ENCODE measurements around the gene ZNF746.

The ZNF746 gene

DNA sequence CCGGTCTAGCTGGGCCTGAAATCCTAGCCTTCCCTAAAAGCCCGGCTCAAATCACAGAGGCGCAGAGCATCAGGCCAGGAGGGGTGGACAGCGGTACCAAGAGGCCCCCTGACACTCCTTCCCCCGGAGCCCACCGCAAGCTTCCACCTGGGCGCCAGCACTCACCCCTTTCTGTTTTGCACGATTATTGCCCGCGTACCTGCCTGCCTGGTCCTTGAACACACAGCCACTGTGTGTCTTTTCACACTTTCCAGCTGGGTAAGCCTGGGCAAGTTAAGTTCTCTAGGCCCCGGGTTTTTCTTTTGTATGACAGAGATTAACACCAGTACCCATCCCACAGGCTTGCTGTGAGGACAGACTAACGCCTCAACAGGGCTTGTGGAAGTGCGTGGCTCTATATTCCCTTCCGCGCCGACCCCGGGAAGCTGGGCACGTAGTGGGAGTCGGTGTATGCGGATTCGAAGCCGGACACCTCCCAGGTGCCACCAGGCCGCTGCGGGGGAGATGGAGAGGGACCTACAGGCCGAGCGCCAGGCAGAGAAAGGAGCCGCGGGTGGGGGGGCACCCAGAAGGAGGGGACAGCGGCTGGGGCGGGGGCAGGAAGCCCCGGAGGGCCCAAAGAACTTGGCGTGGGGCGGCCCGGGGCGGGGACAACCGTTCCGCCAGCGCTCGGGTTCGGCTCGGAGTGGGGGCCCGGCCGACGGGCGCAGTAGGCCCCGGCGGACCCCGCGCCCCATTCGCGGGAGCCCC, 792 bp downstream of the ZNF746 start:
- TF ChIP-seq FOXM1 (IDR thresholded peaks at IDR 0.05; ENCODE audit: borderline replicate concordance, low read depth) (no peak), MAX (IDR thresholded peaks at IDR 0.05) (no peak), TEAD4 (IDR thresholded peaks at IDR 0.05) (no peak), ZBTB7A (IDR thresholded peaks at IDR 0.05; ENCODE audit: low read depth) (no peak)

DNA sequence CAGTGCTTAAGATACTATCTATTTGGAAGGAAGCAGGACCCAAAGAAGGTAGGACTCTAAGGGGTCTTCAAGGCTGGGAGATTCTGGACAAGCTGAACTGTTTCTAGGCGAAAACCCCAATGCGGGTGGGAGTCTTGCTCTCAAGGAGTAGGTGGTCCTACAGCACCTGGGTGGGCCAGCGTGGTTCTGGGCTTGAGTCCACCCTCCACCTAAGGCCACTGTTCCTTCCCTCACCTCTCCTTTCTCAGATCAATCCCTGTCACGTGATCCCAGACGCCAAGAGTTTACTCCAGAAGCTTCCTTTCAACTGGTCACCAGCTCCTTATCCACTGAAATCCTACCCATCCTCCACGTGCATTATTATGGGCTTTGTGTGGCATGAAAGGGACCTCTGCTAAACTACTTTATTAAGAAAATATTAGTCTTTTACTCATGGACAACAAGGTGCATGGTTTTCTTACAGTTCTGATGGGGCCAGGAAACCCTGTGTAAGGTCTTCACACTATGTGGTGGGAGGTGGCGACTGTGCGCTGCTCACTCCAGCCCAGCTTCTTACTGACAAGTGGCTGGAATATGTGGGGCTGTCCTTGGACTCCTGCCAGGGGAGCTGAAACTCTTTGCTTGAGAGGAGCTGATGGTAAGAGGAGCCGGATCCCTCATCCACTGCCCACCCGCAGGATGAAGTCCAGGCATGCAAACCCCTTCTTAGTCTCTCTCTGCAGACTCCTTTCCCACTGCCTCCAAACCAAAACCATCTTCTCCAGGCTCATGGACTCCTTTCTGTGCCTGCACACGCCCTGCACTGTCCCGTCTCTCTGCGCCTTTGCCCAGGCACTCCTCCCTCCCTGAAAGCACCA, 1.6 kb downstream of the ZNF746 start:
- TF ChIP-seq TCF12 (IDR thresholded peaks at IDR 0.05; ENCODE audit: low read depth) = no peak
- TF ChIP-seq EP300 (IDR thresholded peaks at IDR 0.05; ENCODE audit: borderline replicate concordance) = no peak
- TF ChIP-seq FOXM1 (IDR thresholded peaks at IDR 0.05; ENCODE audit: borderline replicate concordance, low read depth) = no peak
- TF ChIP-seq EGR1 (IDR thresholded peaks at IDR 0.05) = no peak
- TF ChIP-seq YY1 (IDR thresholded peaks at IDR 0.05; ENCODE audit: low read depth) = no peak
- TF ChIP-seq, protein P1, sequence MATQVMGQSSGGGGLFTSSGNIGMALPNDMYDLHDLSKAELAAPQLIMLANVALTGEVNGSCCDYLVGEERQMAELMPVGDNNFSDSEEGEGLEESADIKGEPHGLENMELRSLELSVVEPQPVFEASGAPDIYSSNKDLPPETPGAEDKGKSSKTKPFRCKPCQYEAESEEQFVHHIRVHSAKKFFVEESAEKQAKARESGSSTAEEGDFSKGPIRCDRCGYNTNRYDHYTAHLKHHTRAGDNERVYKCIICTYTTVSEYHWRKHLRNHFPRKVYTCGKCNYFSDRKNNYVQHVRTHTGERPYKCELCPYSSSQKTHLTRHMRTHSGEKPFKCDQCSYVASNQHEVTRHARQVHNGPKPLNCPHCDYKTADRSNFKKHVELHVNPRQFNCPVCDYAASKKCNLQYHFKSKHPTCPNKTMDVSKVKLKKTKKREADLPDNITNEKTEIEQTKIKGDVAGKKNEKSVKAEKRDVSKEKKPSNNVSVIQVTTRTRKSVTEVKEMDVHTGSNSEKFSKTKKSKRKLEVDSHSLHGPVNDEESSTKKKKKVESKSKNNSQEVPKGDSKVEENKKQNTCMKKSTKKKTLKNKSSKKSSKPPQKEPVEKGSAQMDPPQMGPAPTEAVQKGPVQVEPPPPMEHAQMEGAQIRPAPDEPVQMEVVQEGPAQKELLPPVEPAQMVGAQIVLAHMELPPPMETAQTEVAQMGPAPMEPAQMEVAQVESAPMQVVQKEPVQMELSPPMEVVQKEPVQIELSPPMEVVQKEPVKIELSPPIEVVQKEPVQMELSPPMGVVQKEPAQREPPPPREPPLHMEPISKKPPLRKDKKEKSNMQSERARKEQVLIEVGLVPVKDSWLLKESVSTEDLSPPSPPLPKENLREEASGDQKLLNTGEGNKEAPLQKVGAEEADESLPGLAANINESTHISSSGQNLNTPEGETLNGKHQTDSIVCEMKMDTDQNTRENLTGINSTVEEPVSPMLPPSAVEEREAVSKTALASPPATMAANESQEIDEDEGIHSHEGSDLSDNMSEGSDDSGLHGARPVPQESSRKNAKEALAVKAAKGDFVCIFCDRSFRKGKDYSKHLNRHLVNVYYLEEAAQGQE (IDR thresholded peaks at IDR 0.05; ENCODE audit: low read depth) = no peak
- TF ChIP-seq TEAD4 (IDR thresholded peaks at IDR 0.05) = no peak
- TF ChIP-seq CEBPB (IDR thresholded peaks at IDR 0.05) = no peak
- no peak for TF ChIP-seq ZBTB7A (IDR thresholded peaks at IDR 0.05; ENCODE audit: low read depth)
- no peak for TF ChIP-seq NFIC (IDR thresholded peaks at IDR 0.05)
- TF ChIP-seq MAX (IDR thresholded peaks at IDR 0.05) = no peak

GRCh38 chr7:149494738-149495368, 2.8 kb downstream of the ZNF746 start:
- no peak for TF ChIP-seq TCF12 (IDR thresholded peaks at IDR 0.05; ENCODE audit: low read depth)
- TF ChIP-seq USF1 (IDR thresholded peaks at IDR 0.05) = no peak
- TF ChIP-seq, protein P1 (IDR thresholded peaks at IDR 0.05; ENCODE audit: low read depth) = no peak
- TF ChIP-seq TAF1 (IDR thresholded peaks at IDR 0.05; ENCODE audit: low read depth) = no peak
- TF ChIP-seq NFIC (IDR thresholded peaks at IDR 0.05) = no peak
- no peak for TF ChIP-seq FOXM1 (IDR thresholded peaks at IDR 0.05; ENCODE audit: borderline replicate concordance, low read depth)
- no peak for TF ChIP-seq RAD21 (IDR thresholded peaks at IDR 0.05; ENCODE audit: low read depth)
- no peak for TF ChIP-seq CEBPB (IDR thresholded peaks at IDR 0.05)
- no peak for TF ChIP-seq MAX (IDR thresholded peaks at IDR 0.05)
- TF ChIP-seq EGR1 (IDR thresholded peaks at IDR 0.05) = no peak
- no peak for TF ChIP-seq YY1 (IDR thresholded peaks at IDR 0.05; ENCODE audit: low read depth)
- no peak for TF ChIP-seq ZBTB7A (IDR thresholded peaks at IDR 0.05; ENCODE audit: low read depth)
- TF ChIP-seq TEAD4 (IDR thresholded peaks at IDR 0.05) = no peak
- TF ChIP-seq CREB1 (IDR thresholded peaks at IDR 0.05; ENCODE audit: low read depth) = no peak
- TF ChIP-seq EP300 (IDR thresholded peaks at IDR 0.05; ENCODE audit: borderline replicate concordance) = no peak

- TF ChIP-seq TEAD4 (IDR thresholded peaks at IDR 0.05) (no peak), EGR1 (IDR thresholded peaks at IDR 0.05) (no peak), FOXM1 (IDR thresholded peaks at IDR 0.05; ENCODE audit: borderline replicate concordance, low read depth) (no peak), EP300 (IDR thresholded peaks at IDR 0.05; ENCODE audit: borderline replicate concordance) (no peak), NFIC (IDR thresholded peaks at IDR 0.05) (no peak), MAX (IDR thresholded peaks at IDR 0.05) (no peak), USF1 (IDR thresholded peaks at IDR 0.05) (no peak), YY1 (IDR thresholded peaks at IDR 0.05; ENCODE audit: low read depth) (no peak), CREB1 (IDR thresholded peaks at IDR 0.05; ENCODE audit: low read depth) (no peak), RAD21 (IDR thresholded peaks at IDR 0.05; ENCODE audit: low read depth) (no peak), CEBPB (IDR thresholded peaks at IDR 0.05) (no peak), ZBTB7A (IDR thresholded peaks at IDR 0.05; ENCODE audit: low read depth) (no peak), TCF12 (IDR thresholded peaks at IDR 0.05; ENCODE audit: low read depth) (no peak), TAF1 (IDR thresholded peaks at IDR 0.05; ENCODE audit: low read depth) (no peak)
- TF ChIP-seq, protein P1 (IDR thresholded peaks at IDR 0.05; ENCODE audit: low read depth) = no peak
Observed at GRCh38 chr7:149493366-149493765, 4.2 kb downstream of the ZNF746 start.
